Stimulated activated CD4-positive, alpha-beta T cell treated with anti-CD3 and anti-CD28 coated beads, TNF-alpha, amount 100 ng/mL, for 1 hour (primary cell): ENCODE measurements around the gene RNU6-9.
A peak's percentile ranks its signal among the peaks of the same experiment; 100 is the strongest.

Source experiments
- DNase-seq, 3 donors: peaks; one replicate each; pipeline ENCODE4 v3.0.0-alpha.2; 2020; ENCODE audit warnings: low read depth in 3 of 3, low spot score in 1 of 3

Gene RNU6-9

GRCh38 chr19:897442-898039 lies 4.3 kb downstream of the RNU6-9 start:
- no peak for DNase-seq

DNA sequence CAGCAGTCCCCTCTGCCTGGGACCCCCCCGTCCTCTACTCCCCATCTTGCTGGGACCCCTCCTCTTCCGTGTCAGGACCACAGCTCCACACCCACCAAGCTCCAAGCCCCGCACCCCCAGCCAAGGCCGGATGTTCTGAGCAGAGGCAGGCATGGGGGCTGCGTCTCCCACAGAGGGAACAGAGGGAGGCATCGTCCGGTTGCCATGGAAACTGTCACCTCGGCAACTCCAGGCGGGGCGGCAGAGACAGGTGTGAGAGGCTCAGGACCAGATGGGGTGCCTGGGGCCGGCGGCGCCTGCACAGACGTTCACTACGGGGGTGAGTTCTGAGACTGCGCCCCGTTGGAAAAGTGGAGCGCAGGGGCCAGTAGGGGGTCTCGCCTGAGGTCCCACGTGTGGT lies 5.4 kb downstream of the RNU6-9 start:
- DNase-seq = no peak

DNA sequence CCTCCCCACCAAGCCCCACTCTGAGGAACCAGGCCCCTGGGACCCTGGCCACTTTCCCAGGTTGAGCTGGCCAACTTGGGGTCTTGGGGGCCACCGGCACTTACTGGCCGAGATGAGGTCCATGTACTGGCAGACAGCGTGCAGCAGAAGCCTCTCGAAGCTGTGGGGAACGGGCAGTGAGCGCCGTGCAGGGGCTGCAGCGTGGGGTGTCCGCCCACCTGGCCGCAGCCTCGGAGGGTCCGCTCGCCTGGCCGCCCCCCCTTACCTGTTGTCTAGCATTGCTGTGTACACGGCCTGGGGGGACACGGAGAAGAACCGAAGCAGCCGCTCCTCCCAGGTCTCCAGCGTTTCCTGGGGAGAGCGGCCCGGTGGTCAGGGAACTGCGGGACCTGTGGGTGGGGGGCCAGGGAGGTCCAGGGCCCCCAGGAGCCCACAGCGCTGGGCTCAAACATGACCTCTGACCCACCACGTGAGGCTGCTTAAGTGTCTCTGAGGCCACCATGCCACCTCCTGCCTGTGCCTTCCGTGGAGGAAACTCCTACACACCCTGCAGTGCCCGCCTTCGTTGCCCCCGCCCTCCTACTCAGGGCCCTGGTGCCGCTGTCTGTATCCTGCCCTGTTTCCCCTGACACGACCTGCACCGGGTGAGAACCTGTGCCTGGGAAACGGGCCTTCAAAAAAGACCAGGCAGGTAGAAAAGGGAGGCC lies 6.2 kb downstream of the RNU6-9 start:
- no peak for DNase-seq

- no peak for DNase-seq
These were observed 6.7 kb downstream of the RNU6-9 start for GRCh38 chr19:900043-900301.

DNA sequence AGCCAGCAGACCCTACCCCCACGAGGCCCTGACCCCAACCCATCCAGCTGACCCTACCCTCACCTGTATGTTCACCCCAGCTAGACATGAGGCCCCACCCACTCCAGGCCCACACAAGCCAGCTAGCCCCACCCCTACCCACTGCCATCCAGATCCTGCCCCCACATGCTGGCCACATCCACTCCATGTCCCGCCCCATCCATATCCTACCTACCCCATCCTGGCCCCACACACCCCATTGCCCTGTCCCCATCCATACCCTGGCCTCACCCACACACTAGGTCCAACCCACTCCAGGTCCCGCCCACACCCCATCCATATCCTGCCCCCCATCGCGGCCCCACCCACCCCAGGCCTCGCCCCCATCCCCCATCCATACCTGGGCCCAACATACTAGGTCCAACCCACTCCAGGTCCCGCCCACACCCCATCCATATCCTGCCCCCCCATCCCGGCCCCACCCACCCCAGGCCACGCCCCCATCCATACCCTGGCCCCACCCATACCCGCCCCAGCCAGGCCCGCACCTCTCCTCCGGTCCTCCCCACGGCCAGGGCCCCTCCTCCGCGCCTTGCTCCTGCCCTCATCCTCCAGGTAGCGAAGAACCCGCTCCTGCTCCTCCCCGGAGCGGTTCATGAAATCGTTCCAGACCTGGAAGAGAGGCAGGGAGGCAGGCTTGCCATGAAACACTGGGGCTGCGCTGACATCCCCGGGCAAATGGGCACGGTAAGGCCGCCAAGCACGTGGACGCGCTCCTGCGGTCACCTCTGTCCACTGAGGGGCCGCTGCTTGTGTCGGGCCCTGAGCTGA lies 7.2 kb downstream of the RNU6-9 start:
- no peak for DNase-seq

GRCh38 chr19:901216-902092 lies 8.2 kb downstream of the RNU6-9 start:
- DNase-seq = no peak

- DNase-seq = no peak
These were observed 8.7 kb downstream of the RNU6-9 start for GRCh38 chr19:902093-902370.

DNA sequence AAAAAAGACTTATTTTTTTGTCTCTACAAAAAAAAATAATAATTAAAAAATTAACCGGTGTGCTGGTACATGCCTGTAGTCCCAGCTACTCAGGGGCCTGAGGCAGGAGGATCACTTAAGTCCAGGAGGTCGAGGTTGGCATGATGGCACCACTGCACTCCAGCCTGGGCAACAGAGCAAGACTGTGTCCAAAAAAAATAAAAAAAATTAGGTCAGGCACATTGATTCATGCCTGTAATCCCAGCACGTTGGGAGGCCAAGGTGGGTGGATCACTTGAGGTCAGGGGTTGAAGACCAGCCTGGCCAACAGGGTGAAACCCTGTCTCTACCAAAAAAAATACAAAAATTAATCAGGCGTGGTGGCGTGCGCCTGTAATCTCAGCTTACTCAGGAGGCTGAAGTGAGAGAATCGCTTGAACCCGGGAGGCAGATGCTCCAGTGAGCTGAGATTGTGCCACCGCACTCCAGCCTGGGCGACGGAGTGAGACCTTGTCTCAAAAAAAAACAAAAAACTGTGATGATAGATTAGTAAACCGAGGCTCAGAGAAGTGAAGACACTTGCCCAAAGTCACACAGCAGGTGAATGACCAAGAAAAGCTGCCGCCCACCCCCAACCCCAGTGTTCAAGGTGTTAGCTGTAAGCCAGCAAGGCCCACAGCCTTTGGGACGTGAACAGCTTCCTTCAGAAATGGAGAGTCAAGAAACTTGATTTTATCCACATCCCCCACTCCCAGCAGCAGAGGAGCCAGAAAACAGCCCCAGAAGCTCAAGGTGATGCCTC lies 9.4 kb downstream of the RNU6-9 start:
- DNase-seq = no peak

- DNase-seq = no peak
These were observed 10.0 kb downstream of the RNU6-9 start for GRCh38 chr19:903266-903797.

DNA sequence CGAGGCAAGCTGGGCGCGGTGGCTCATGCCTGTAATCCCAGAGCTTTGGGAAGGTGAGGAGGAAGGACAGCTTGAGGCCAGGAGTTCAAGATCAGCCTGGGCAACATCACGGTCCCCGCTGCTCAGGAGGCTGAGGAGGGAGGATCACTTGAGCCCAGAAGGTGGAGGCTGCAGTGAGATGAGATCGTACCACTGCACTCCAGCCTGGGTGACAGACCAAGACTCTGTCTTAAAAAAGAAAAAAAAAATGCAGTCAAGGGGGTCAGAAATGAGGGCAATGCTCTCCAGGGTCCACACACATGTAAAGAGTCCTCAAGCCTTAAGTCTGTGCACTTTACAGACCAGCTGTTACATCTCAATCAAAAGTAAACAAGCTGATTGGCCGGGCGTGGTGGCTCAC lies 11.3 kb downstream of the RNU6-9 start:
- no peak for DNase-seq

DNA sequence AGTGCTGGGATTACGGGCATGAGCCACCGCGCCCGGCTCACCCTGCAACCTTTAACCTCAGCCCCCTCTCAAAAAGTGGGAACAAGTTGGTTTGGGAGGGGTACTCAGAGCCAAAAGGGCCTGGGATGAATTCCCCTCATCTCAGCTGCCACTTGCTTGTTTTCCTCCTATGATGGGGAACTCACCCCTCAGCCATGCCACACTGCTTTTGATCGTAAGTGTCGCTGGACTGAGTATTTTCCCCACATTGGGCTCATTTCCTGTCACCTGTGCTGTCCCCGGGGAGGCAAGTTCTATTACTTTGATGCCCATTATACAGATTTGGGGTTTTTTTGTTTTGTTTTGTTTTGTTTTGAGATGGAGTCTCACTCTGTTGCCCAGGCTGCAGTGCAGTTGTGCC lies 13.2 kb downstream of the RNU6-9 start:
- no peak for DNase-seq

GRCh38 chr19:907183-907853 lies 14.0 kb downstream of the RNU6-9 start:
- no peak for DNase-seq

DNA sequence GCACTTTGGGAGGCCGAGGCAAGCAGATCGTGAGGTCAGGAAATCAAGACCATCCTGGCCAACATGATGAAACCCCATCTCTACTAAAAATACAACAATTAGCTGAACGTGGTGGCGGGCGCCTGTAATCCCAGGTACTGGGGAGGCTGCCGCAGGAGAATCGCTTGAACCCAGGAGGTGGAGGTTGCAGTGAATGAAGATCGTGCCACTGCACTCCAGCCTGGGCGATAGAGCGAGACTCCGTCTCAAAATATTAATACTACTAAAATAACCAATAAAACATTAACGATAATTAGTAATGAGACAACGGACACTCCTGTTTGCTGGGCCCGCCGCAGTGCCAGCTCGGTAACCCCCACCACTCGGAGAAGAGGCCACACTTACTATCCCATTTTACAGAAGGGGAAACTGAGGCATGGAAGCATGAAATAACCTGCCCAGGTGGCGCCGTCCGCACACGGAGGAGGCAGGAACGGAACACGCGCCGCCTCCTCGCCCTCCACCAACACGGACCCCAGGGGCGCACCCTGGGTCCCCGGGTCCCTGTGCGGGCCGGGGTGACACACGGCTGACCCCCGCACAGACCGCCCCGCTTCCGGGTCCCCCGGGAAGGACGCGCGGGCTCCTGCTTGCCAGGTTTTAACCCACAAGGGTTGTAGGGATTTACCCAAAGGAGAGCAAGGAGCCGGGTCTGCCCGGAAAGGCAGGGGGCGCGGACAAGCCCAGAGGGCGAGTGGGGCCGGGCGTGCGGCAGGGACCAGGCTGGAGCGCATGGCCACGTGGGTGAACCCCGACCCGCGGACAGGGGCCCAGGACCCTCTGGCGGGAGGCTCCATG lies 18.1 kb downstream of the RNU6-9 start:
- no peak for DNase-seq

- DNase-seq = no peak
These were observed 19.1 kb downstream of the RNU6-9 start for GRCh38 chr19:912181-913079.

GRCh38 chr19:913080-913748 lies 19.9 kb downstream of the RNU6-9 start, which contains the start of gene R3HDM4:
Gene R3HDM4 (minus strand): TSS chr19:913219. CDS start chr19:913157, 62 bp downstream.
- peak; percentile 69 to 82 (median 69) for DNase-seq

GRCh38 chr19:916645-917322 lies 23.5 kb downstream of the RNU6-9 start:
- no peak for DNase-seq
